Retinal pigment epithelial cell (primary cell): ENCODE measurements around the gene ATXN7.

Experiments
- DNase-seq: peaks from one replicate; pipeline ENCODE4 v3.0.0-alpha.2; 2010; ENCODE audit warnings: low read depth
- H3K4me3 ChIP-seq: 2 replicates; pipeline ENCODE4 v1.5.1; 2011; ENCODE audit warnings: mild to moderate bottlenecking, low read length, control low read depth, moderate library complexity
- CTCF ChIP-seq: conservative IDR thresholded peaks from 2 replicates; pipeline ENCODE4 v1.5.1; 2011; ENCODE audit warnings: low read depth, low read length, control low read depth, inconsistent platforms

The ATXN7 gene

GRCh38 chr3:63891518-63891917, 27.9 kb downstream of the ATXN7 start:
- TF ChIP-seq CTCF, result no peak
- H3K4me3 ChIP-seq, result no peak overlapping the region
- DNase-seq, result no peak

GRCh38 chr3:63892773-63893352, 29.2 kb downstream of the ATXN7 start:
- no peak for TF ChIP-seq CTCF
- no peak overlapping the region for H3K4me3 ChIP-seq
- no peak for DNase-seq

GRCh38 chr3:63895422-63896189, 31.9 kb downstream of the ATXN7 start:
- TF ChIP-seq CTCF, result no peak
- no peak overlapping the region for H3K4me3 ChIP-seq

GRCh38 chr3:63896332-63897030, 32.8 kb downstream of the ATXN7 start:
- DNase-seq, result no peak
- H3K4me3 ChIP-seq, result no peak overlapping the region
- TF ChIP-seq CTCF, result no peak

More at GRCh38 chr3:63895422-63896189, 31.9 kb downstream of the ATXN7 start:
- no peak for DNase-seq

- H3K4me3 ChIP-seq, result no peak overlapping the region
- TF ChIP-seq CTCF, result no peak
- no peak for DNase-seq
These were observed 36.3 kb downstream of the ATXN7 start for GRCh38 chr3:63900010-63900409.

- TF ChIP-seq CTCF, result no peak
- no peak for DNase-seq
- no peak overlapping the region for H3K4me3 ChIP-seq
These were observed 36.8 kb downstream of the ATXN7 start for GRCh38 chr3:63900459-63900858.
